GM18867 (cell line): ENCODE results near the gene ARPC4.

Experiments used
- ATAC-seq: cut with Tn5 transposase; IDR thresholded peaks from one replicate; pipeline ENCODE4 v1.9.1; 2021; ENCODE audit warnings: mild to moderate bottlenecking, moderate library complexity; ENCODE audit not compliant: unreplicated experiment

The ARPC4 gene

GRCh38 chr3:9787714-9788113 lies 5.2 kb upstream of the ARPC4 start:
- no peak for ATAC-seq

- no peak for ATAC-seq
Observed at GRCh38 chr3:9791127-9791526, 1.8 kb upstream of the ARPC4 start.

GRCh38 chr3:9791790-9792404 lies 985 bp upstream of the ARPC4 start:
- no peak for ATAC-seq

- ATAC-seq: peak; percentile 0
Observed at GRCh38 chr3:9793161-9793781, 389 bp downstream of the ARPC4 start.

GRCh38 chr3:9794400-9794799 lies 1.5 kb downstream of the ARPC4 start:
- no peak for ATAC-seq

GRCh38 chr3:9795207-9795606 lies 2.3 kb downstream of the ARPC4 start:
- ATAC-seq: no peak

GRCh38 chr3:9797196-9797945 lies 4.5 kb downstream of the ARPC4 start:
- no peak for ATAC-seq

- ATAC-seq: no peak
Observed at GRCh38 chr3:9800529-9800928, 7.6 kb downstream of the ARPC4 start.

GRCh38 chr3:9803494-9803893 lies 10.6 kb downstream of the ARPC4 start:
- ATAC-seq: no peak

- ATAC-seq: no peak
Observed at GRCh38 chr3:9804996-9805395, 12.1 kb downstream of the ARPC4 start.

- ATAC-seq: no peak
Observed at GRCh38 chr3:9806137-9806536, 13.3 kb downstream of the ARPC4 start.

- no peak for ATAC-seq
Observed at GRCh38 chr3:9806688-9807589, 14.1 kb downstream of the ARPC4 start.

GRCh38 chr3:9807981-9808344 lies 15.1 kb downstream of the ARPC4 start:
- no peak for ATAC-seq

- peak; percentile 48 for ATAC-seq
Observed at GRCh38 chr3:9808345-9809037, 15.6 kb downstream of the ARPC4 start.

GRCh38 chr3:9809239-9809614 lies 16.3 kb downstream of the ARPC4 start:
- ATAC-seq: peak; percentile 4

GRCh38 chr3:9809615-9810432 lies 16.9 kb downstream of the ARPC4 start, which contains the start of gene TTLL3:
TTLL3 (plus strand) TSS chr3:9810262; CDS start chr3:9810662, 400 bp downstream.
- peak; percentile 63 for ATAC-seq

GRCh38 chr3:9810433-9810770 lies 17.5 kb downstream of the ARPC4 start:
- ATAC-seq: no peak

GRCh38 chr3:9810846-9811245 lies 18.0 kb downstream of the ARPC4 start:
- ATAC-seq: no peak

GRCh38 chr3:9812870-9813483 lies 20.1 kb downstream of the ARPC4 start:
- no peak for ATAC-seq
